ENCODE results near the gene IFT27.
"Not testable (repeated sequence)": the region's sequence is repeated elsewhere in the genome, so short reads cannot be mapped to it uniquely, and the experiment has no call there.

IFT27 gene

GRCh38 chr22:36756746-36757655 lies 18.9 kb downstream of the IFT27 start:
- DNase-seq (ENCODE audit: extremely low read depth, low read depth), result no peak
- no peak overlapping the region for H3K4me3 ChIP-seq (replicated peaks; ENCODE audit: low read depth, low read length)
- TF ChIP-seq CTCF (IDR thresholded peaks at IDR 0.05; ENCODE audit: low read depth, low read length, missing control alignments), result no peak

- DNase-seq (ENCODE audit: extremely low read depth, low read depth), result no peak
- no peak for TF ChIP-seq CTCF (IDR thresholded peaks at IDR 0.05; ENCODE audit: low read depth, low read length, missing control alignments)
- no peak overlapping the region for H3K4me3 ChIP-seq (replicated peaks; ENCODE audit: low read depth, low read length)
Observed at GRCh38 chr22:36756031-36756430, 19.9 kb downstream of the IFT27 start.

GRCh38 chr22:36755316-36755715 lies 20.6 kb downstream of the IFT27 start:
- no peak overlapping the region for H3K4me3 ChIP-seq (replicated peaks; ENCODE audit: low read depth, low read length)
- no peak for DNase-seq (ENCODE audit: extremely low read depth, low read depth)
- no peak for TF ChIP-seq CTCF (IDR thresholded peaks at IDR 0.05; ENCODE audit: low read depth, low read length, missing control alignments)

- DNase-seq (ENCODE audit: extremely low read depth, low read depth); H3K4me3 ChIP-seq (replicated peaks; ENCODE audit: low read depth, low read length): not testable (repeated sequence)
Observed at GRCh38 chr22:36754881-36755280, 21.0 kb downstream of the IFT27 start.

GRCh38 chr22:36753916-36754315 lies 22.0 kb downstream of the IFT27 start:
- H3K4me3 ChIP-seq (replicated peaks; ENCODE audit: low read depth, low read length), result no peak overlapping the region

GRCh38 chr22:36753120-36753802 lies 22.7 kb downstream of the IFT27 start:
- DNase-seq (ENCODE audit: extremely low read depth, low read depth), result no peak
- no peak for TF ChIP-seq CTCF (IDR thresholded peaks at IDR 0.05; ENCODE audit: low read depth, low read length, missing control alignments)
- H3K4me3 ChIP-seq (replicated peaks; ENCODE audit: low read depth, low read length), result no peak overlapping the region

More at GRCh38 chr22:36753916-36754315, 22.0 kb downstream of the IFT27 start:
- no peak for DNase-seq (ENCODE audit: extremely low read depth, low read depth)
- TF ChIP-seq CTCF (IDR thresholded peaks at IDR 0.05; ENCODE audit: low read depth, low read length, missing control alignments), result no peak

GRCh38 chr22:36746375-36746970 lies 29.4 kb downstream of the IFT27 start:
- DNase-seq (ENCODE audit: extremely low read depth, low read depth), result no peak
- H3K4me3 ChIP-seq (replicated peaks; ENCODE audit: low read depth, low read length), result no peak overlapping the region
- no peak for TF ChIP-seq CTCF (IDR thresholded peaks at IDR 0.05; ENCODE audit: low read depth, low read length, missing control alignments)
